ENCODE data around the gene TM9SF4.
A peak's percentile ranks its signal among the peaks of the same experiment; 100 is the strongest.

The TM9SF4 gene

DNA sequence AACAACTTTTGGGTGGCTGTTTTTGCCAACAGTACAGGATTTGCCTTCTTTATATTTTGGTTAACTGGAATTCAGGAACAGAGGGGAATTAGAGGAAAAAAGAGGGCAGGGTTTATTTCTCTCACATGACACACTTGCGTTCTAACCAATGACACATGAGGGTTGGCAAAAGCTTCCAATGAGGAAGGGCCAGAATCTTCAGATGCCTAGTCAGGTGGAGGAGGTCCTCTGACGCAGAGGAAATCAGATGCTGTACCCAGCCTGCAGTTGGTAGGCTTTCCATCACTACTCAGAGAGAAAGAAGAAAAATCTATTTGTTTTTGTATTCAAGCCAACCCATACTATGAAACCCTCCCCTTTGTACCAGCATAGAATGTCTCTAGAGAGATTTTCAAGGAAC lies 20.8 kb downstream of the TM9SF4 start:
- no peak for DNase-seq

DNA sequence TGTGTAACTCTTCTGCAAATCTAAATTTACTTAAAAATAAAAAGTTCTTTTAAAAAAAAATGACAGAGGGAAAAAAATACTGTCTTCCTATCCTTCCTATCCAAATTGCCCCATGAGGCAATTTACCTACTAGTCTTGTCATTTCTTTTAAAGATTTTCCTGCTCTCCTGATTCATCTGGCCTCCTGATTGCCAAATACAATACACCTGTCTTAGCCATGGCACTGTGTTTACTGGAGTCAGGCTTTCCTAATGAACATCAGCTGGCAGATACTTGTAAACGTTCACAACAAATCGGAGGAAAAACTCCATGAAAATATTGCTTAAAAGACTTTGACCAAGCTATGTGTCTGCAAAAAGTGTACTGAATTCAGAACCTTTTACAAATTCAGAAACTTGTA lies 21.5 kb downstream of the TM9SF4 start:
- no peak for DNase-seq

DNA sequence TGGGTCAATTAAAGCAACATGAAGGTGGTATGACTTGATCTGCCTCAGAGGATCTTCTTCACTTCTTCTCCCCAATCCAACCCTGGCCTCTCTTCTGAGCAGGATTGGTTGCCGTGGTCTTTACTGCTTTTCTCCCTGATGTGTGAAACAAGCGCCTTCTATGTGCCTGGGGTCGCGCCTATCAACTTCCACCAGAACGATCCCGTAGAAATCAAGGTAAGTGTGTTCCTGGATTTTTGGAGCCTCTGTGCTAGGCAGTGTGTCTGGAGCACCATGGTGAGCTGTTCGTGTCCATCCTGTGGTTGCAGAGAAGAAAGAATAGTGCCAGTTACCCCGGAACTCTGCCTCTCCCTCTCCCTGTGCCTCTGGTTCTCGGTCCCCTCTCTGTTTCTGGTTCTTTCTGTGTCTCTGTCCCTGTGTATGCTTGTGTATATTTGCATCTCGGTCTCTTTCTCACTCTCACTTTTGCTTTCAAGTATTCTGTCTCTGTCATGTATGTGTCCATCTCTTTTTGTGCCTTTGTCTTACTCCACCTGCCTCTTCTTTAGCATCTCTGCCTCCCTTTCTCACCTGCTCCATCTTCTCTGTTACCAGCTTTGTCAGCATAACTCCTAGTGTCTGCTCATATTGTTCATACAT lies 23.5 kb downstream of the TM9SF4 start:
- DNase-seq: no peak

DNA sequence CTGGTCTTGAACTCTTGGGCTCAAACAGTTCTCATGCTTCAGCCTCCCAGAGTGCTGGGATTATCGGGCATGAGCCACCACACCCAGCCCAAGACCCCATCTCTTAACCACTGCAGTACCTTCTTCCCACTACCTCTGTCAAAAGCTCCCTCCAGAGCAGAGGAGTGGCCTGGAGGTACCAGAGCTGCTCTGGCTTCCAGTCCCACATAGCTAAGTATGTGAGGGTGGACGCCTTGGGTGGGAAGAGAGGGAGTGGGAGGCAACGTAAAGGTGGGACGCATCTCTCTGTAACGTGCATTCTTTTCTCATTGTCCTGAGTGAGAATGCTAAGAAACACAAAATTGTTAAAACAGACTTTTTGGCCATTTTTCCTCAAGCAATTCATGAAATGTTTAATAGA lies 24.5 kb downstream of the TM9SF4 start:
- no peak for DNase-seq

- no peak for DNase-seq
Measured at GRCh38 chr20:32135983-32136515, 26.5 kb downstream of the TM9SF4 start.

GRCh38 chr20:32138921-32139320 lies 29.4 kb downstream of the TM9SF4 start:
- no peak for DNase-seq

GRCh38 chr20:32139947-32140346 lies 30.4 kb downstream of the TM9SF4 start:
- no peak for DNase-seq

DNA sequence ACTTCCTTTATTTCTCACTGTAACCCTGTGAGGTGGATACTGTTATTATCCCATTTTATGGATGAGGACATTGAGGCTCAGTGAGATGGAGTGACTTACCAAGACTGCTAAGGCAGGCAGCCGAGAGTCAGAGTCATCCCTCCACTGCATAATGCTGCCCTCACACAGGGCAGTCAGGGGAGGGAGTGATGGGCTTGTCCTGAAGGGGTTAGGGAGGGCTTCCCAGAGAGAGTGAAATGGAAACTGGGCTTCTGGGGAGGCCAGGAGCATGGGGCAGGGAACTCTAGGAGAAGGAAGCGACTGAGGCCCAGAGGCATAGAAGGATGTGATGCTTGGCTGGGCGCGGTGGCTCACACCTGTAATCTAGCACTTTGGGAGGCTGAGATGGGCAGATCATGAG lies 31.1 kb downstream of the TM9SF4 start:
- no peak for DNase-seq

GRCh38 chr20:32141465-32141980 lies 32.0 kb downstream of the TM9SF4 start:
- DNase-seq: no peak

DNA sequence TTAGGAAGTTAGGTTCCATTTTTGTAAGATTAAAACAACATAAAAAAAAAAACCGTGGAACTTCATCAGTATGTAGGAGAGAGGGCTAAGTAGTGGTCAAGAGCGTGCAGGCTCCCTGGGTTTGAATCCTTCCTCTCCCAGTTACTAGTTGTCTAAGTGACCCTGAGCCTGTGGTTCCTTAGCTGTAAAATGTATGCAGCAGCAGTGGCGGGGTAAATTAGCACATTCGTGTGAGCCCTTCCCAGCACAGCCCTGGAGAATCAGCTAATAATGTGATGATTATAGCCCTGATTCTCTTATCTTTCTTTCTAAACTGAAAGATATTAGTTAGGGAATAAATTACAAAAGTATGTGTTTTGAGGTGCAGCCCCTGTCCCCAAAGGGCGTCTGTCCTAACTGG lies 32.6 kb downstream of the TM9SF4 start:
- DNase-seq: no peak

DNA sequence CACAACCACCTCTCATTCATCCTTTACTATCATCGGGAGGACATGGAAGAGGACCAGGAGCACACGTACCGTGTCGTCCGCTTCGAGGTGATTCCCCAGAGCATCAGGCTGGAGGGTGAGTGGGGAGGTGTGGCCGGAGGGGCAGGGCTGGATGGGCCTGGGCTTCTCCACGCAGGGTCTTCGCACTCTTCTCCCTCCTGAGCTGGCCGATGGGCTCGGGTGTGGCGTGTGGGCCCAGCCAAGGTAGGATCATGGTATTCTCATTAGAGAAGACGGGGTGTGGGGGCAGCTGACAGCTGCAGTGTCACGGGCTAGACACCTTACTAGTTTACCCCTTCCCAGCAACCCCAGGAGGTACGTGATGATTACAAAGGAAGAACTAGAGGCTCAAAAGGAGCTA lies 33.5 kb downstream of the TM9SF4 start:
- DNase-seq: no peak

- DNase-seq: no peak
Measured at GRCh38 chr20:32144898-32145662, 35.6 kb downstream of the TM9SF4 start.

DNA sequence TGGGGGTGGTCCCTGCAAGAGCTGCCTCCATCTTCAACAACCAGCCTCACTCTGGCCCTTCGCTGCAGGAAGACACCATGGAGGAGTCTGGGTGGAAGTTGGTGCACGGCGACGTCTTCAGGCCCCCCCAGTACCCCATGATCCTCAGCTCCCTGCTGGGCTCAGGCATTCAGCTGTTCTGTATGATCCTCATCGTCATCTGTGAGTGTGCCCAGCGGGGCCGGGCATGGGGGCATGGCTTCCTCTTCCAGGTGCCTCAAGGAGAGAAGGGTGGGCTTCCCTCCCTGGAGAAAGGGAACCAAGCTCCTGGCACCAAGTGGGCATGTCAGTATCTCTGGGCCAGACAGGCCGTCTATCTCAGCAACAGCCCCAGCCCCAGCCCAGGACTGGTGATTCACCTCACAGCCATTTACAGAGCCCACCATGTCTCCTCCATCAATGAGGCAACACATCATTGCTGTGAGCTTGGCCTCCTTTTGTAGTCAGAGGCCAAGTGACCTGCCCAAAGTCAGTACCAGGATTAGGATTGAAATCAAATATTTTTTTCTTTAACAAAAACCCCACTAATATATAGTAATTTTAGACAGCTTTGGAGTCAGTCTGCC lies 40.2 kb downstream of the TM9SF4 start:
- DNase-seq: no peak

DNA sequence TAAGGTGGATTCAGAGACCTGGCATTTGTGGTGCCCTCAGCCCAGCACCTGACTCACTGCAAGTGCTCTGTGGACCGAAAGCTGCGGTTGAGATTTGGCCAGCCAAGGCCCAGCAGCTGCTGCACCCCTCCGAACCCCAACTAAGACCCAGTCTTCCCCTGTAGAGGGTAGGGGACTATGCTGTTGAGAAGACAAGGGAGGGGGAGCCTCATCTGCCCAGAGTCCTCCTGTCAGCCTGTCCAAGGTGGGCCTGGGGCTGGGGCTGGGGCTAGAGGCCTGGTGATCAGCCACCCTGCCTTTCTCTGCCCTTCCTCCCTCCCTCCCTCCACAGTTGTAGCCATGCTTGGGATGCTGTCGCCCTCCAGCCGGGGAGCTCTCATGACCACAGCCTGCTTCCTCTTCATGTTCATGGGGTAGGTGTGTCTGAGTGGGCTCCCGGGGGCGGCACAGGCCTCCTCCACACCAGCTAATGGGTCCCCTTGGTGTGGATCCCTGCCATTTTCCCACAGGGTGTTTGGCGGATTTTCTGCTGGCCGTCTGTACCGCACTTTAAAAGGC lies 40.9 kb downstream of the TM9SF4 start:
- DNase-seq: no peak

DNA sequence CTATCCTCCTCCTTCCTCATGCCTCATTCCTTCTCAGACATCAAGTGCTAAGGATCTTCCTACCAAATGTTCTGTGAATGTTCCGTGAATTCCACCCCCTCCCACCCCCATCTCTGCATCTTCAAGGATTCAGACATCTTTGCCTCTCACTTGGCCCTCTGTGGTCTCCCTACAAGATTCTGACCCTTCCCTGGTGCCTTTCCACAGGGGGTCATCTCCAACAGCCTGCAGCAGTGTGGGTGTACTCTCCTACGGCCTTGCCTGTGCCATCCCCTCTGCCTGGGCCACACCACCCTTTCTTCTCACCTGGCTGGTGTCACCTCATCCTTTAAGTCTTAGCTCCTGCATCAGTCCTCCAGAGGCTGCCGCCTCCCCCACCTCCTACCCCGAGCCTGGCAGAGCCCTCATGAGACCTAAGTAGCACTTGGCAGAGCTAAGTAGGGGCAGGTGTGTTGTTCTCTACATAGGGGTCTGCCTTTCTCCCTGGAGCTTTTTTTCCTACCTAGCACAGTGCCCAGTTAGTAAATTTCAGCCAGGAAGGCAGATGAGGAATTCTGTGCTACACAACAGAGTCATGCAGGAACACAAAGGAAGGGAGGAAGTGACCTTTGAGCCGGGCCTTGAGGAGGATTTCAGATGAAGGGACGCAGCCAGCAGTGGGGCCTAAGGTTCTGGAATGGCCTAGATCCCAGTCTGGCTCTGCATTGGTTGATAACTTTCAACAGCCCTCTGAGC lies 43.1 kb downstream of the TM9SF4 start:
- no peak for DNase-seq

DNA sequence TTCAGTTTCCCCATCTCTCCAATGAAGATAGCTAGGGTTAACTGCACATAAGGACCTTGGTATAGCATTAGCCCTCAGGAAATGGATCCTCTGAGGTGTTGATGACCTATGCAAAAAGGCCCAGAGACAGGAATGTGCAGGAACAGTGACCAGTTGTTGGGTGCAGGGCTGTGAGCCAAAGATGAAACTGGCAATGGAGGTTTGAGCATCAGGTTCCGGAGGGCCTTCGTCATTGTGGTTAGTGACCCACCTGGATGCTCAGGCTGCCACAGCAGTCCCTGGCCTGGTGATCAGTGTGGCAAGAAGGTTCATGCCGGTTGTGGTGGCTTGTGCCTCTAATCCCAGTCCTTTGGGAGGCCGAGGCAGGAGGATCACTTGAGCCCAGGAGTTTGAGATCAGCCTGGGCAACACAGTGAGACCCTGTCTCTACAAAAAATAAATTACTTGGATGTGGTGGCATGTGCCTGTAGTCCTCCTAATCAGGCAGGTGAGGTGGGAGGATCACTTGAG lies 43.7 kb downstream of the TM9SF4 start:
- no peak for DNase-seq

DNA sequence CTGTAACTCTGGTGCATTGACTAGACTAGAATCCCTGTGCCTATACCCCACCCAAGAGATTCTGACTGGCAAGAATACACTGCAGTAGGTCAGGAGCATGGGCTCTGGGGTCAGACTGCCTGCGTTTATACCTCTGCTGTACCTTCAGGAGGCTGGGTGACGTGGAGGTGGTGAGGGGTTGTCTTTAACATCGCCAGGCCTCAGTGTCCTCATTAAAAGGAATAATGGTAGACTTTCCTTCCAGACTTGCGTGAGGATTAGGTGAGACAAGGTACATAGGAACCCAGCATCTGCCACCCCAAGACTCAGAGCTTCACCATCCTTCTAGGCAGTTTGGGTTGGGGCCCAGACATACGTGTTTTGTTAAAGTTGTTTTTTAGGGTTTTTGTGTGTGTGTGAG lies 44.3 kb downstream of the TM9SF4 start:
- no peak for DNase-seq

DNA sequence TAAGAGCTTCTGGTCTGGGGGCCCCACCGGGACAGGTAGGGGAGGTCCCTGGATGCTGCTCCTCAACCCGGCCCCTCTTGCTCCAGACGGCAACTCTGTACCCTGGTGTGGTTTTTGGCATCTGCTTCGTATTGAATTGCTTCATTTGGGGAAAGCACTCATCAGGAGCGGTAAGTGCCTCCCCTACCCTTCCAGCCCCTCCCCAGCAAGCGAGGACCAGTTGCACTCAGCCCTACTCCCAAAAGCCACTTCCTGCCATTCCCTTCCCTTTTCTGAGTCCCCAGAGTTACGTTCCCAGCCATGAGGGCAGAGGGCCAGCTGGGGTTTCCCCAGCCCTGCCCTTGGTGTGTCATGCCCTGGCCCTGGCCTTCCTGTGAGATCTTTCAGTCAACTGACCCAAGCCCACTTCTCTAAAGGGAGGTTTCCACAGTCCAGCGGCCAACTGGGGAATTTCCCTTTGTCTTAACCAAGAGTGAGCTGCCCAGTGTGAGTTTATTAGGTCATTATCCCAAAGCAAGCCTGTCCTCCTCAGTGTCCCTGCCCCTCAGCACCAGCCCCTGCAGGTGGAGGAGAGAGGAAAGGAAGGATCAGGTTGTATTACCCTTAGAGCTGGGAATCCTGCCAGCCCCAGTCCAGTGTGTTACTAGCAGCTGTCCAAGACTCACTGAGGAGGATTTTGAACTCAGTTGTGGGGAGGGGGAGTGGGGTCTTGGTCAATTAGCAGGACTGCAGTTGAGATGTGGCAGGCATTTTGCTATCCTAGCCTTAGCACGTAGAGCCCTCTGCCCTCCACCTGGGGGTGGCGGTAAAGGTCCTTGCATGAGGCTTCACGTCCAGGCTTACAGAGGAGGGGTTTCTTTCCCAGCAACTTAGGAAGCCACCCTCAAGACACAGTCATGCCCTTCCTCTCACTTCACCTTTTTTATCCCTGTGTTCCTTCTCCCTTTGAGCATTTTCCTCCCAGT lies 45.8 kb downstream of the TM9SF4 start:
- DNase-seq: peak; percentile 82

- DNase-seq: no peak
Measured at GRCh38 chr20:32157611-32158010, 48.1 kb downstream of the TM9SF4 start.

- no peak for DNase-seq
Measured at GRCh38 chr20:32158351-32158750, 48.8 kb downstream of the TM9SF4 start.

DNA sequence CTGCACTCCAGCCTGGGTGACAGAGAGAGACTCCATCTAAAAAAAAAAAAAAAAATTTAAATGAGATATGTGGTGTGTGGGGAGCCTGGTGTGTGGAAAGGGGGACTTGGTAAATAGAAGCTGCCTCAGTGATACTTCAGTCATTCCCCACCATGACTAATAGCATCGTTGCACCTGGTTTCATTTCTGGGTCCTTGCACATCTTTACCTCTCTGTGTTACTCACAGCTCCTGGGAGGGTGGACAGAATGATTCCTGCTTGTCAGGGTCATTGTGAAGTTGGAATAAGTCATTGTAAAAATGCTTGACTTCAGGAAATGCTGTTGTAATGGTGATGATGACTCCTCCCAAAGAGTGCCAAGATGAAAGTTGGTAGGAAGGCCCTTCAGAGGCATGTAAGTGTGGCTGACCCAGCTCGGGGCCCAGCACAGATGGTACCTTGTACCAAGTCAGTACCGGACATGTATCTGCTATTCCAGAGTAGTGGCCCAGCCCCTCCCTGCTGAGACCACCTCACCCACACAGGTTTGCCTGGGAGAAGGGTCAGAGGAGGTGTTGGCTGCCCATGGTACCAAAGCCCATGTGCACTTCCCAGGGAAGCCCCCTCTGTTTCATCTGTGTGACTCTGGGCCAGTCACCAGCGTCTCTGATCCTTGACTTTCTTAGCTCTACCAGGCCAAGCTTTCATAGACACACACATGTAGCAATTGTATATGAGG lies 49.6 kb downstream of the TM9SF4 start:
- no peak for DNase-seq
